Activated CD4-positive, alpha-beta T cell treated with anti-CD3 and anti-CD28 coated beads, Interleukin-2, amount 10 ng/mL, durations not matched to agents 24 days and 14 days (primary cell): ENCODE results near the gene NTRK2. TPM values are rescaled to one million over a fixed set of nuclear protein-coding genes. Genes with fewer than 3 reads are reported as not detected.

Experiments used
- DNase-seq: peaks from one replicate; pipeline ENCODE4 v3.0.0; 2022
- H3K27ac Mint-ChIP-seq: one replicate; pipeline ENCODE4 v1.8.0; 2022; ENCODE audit warnings: mild to moderate bottlenecking, mixed read lengths
- H3K27me3 Mint-ChIP-seq: one replicate; pipeline ENCODE4 v1.8.0; 2022; ENCODE audit warnings: mixed read lengths
- H3K36me3 Mint-ChIP-seq: one replicate; pipeline ENCODE4 v1.8.0; 2022; ENCODE audit warnings: low read depth, mild to moderate bottlenecking, mixed read lengths
- H3K4me1 Mint-ChIP-seq: one replicate; pipeline ENCODE4 v1.8.0; 2021; ENCODE audit warnings: mixed read lengths
- H3K4me3 Mint-ChIP-seq: one replicate; pipeline ENCODE4 v1.8.0; 2022; ENCODE audit warnings: mild to moderate bottlenecking, moderate library complexity, mixed read lengths
- H3K9me3 Mint-ChIP-seq: one replicate; pipeline ENCODE4 v1.8.0; 2021; ENCODE audit warnings: mixed read lengths
- intact Hi-C: fragments of 100-400 bp; cut with micrococcal nuclease; formaldehyde crosslinking; loops from one replicate; pipeline ENCODE4 v1.15.1; 2023
- total RNA-seq: library from RNA; stranded (reverse); gene quantifications from 2 replicates; pipeline ENCODE4 v1.2.3, GENCODE V29; 2022

Gene NTRK2
- total RNA-seq, 1 donor from 2014 or later = 2.4 TPM

- Mint-ChIP-seq H3K9me3 (no peaks in the 10 kb centered on the region), H3K4me1 (no peaks in the 10 kb centered on the region), H3K4me3 (no peak overlapping the region), H3K36me3 (no peaks in the 10 kb centered on the region), H3K27me3 (no peaks in the 10 kb centered on the region), H3K27ac (no peak overlapping the region)
- no peak for DNase-seq
- intact Hi-C loops = no loop called here
These were observed 344.8 kb downstream of the NTRK2 start for GRCh38 chr9:85014292-85014691.

GRCh38 chr9:85016384-85017006 lies 347.0 kb downstream of the NTRK2 start:
- Mint-ChIP-seq H3K4me1 (no peaks in the 10 kb centered on the region), H3K27me3 (no peaks in the 10 kb centered on the region), H3K36me3 (no peaks in the 10 kb centered on the region), H3K9me3 (no peaks in the 10 kb centered on the region), H3K27ac (no peak overlapping the region), H3K4me3 (no peak overlapping the region)
- DNase-seq = no peak
- intact Hi-C loops = no loop called here

- Mint-ChIP-seq H3K36me3 (no peaks in the 10 kb centered on the region), H3K4me3 (no peak overlapping the region), H3K27ac (no peak overlapping the region), H3K9me3 (no peaks in the 10 kb centered on the region), H3K4me1 (no peaks in the 10 kb centered on the region), H3K27me3 (no peaks in the 10 kb centered on the region)
- intact Hi-C loops = no loop called here
- DNase-seq = no peak
These were observed 351.3 kb downstream of the NTRK2 start for GRCh38 chr9:85020791-85021190.

- intact Hi-C loops = no loop called here
These were observed 352.2 kb downstream of the NTRK2 start for GRCh38 chr9:85021686-85022085.

GRCh38 chr9:85024374-85024773 lies 354.8 kb downstream of the NTRK2 start:
- intact Hi-C loops = no loop called here
- Mint-ChIP-seq H3K27ac (no peak overlapping the region), H3K4me3 (no peak overlapping the region), H3K4me1 (no peaks in the 10 kb centered on the region), H3K27me3 (no peaks in the 10 kb centered on the region), H3K9me3 (no peaks in the 10 kb centered on the region), H3K36me3 (no peaks in the 10 kb centered on the region)
- no peak for DNase-seq

More at GRCh38 chr9:85021686-85022085, 352.2 kb downstream of the NTRK2 start:
- no peak for DNase-seq
- Mint-ChIP-seq H3K27me3 (no peaks in the 10 kb centered on the region), H3K9me3 (no peaks in the 10 kb centered on the region), H3K27ac (no peak overlapping the region), H3K4me3 (no peak overlapping the region), H3K36me3 (no peaks in the 10 kb centered on the region), H3K4me1 (no peaks in the 10 kb centered on the region)

- no peaks in the 10 kb centered on the region for H3K9me3 Mint-ChIP-seq
- H3K27ac Mint-ChIP-seq = no peak overlapping the region
- no peaks in the 10 kb centered on the region for H3K4me1 Mint-ChIP-seq
- H3K4me3 Mint-ChIP-seq = no peak overlapping the region
- intact Hi-C loops = no loop called here
- no peak for DNase-seq
- H3K36me3 Mint-ChIP-seq = no peaks in the 10 kb centered on the region
- H3K27me3 Mint-ChIP-seq = no peaks in the 10 kb centered on the region
These were observed 356.1 kb downstream of the NTRK2 start for GRCh38 chr9:85025638-85026037.

GRCh38 chr9:85027870-85028269 lies 358.3 kb downstream of the NTRK2 start:
- H3K36me3 Mint-ChIP-seq = no peaks in the 10 kb centered on the region

GRCh38 chr9:85030316-85030715 lies 360.8 kb downstream of the NTRK2 start:
- Mint-ChIP-seq H3K4me1 (no peaks in the 10 kb centered on the region), H3K27me3 (no peaks in the 10 kb centered on the region), H3K9me3 (no peaks in the 10 kb centered on the region), H3K4me3 (no peak overlapping the region), H3K36me3 (no peaks in the 10 kb centered on the region), H3K27ac (no peak overlapping the region)
- intact Hi-C loops = no loop called here
- DNase-seq = no peak

More at GRCh38 chr9:85027870-85028269, 358.3 kb downstream of the NTRK2 start:
- intact Hi-C loops = no loop called here
- no peaks in the 10 kb centered on the region for H3K4me1 Mint-ChIP-seq
- no peak overlapping the region for H3K4me3 Mint-ChIP-seq
- no peak overlapping the region for H3K27ac Mint-ChIP-seq
- H3K27me3 Mint-ChIP-seq = no peaks in the 10 kb centered on the region
- no peak for DNase-seq
- H3K9me3 Mint-ChIP-seq = no peaks in the 10 kb centered on the region

- Mint-ChIP-seq H3K4me3 (no peak overlapping the region), H3K4me1 (no peaks in the 10 kb centered on the region), H3K27ac (no peak overlapping the region), H3K27me3 (no peaks in the 10 kb centered on the region), H3K9me3 (no peaks in the 10 kb centered on the region), H3K36me3 (no peaks in the 10 kb centered on the region)
- DNase-seq = no peak
- intact Hi-C loops = no loop called here
These were observed 367.0 kb downstream of the NTRK2 start for GRCh38 chr9:85036496-85036895.

GRCh38 chr9:85038061-85038460 lies 368.5 kb downstream of the NTRK2 start:
- Mint-ChIP-seq H3K4me1 (no peaks in the 10 kb centered on the region), H3K27me3 (no peaks in the 10 kb centered on the region), H3K27ac (no peak overlapping the region), H3K4me3 (no peak overlapping the region), H3K36me3 (no peaks in the 10 kb centered on the region), H3K9me3 (no peaks in the 10 kb centered on the region)
- intact Hi-C loops = no loop called here
- DNase-seq = no peak

GRCh38 chr9:85038824-85039608 lies 369.5 kb downstream of the NTRK2 start:
- no peaks in the 10 kb centered on the region for H3K9me3 Mint-ChIP-seq

GRCh38 chr9:85040146-85040545 lies 370.6 kb downstream of the NTRK2 start:
- H3K27me3 Mint-ChIP-seq = no peaks in the 10 kb centered on the region
- H3K4me1 Mint-ChIP-seq = no peaks in the 10 kb centered on the region
- H3K27ac Mint-ChIP-seq = no peak overlapping the region
- DNase-seq = no peak
- intact Hi-C loops = no loop called here
- no peak overlapping the region for H3K4me3 Mint-ChIP-seq
- H3K36me3 Mint-ChIP-seq = no peaks in the 10 kb centered on the region
- H3K9me3 Mint-ChIP-seq = no peaks in the 10 kb centered on the region

More at GRCh38 chr9:85038824-85039608, 369.5 kb downstream of the NTRK2 start:
- no peak overlapping the region for H3K4me3 Mint-ChIP-seq
- no peaks in the 10 kb centered on the region for H3K4me1 Mint-ChIP-seq
- no peak overlapping the region for H3K27ac Mint-ChIP-seq
- DNase-seq = no peak
- no peaks in the 10 kb centered on the region for H3K36me3 Mint-ChIP-seq
- H3K27me3 Mint-ChIP-seq = no peaks in the 10 kb centered on the region
- intact Hi-C loops = no loop called here

GRCh38 chr9:85040821-85041465 lies 371.4 kb downstream of the NTRK2 start:
- Mint-ChIP-seq H3K36me3 (no peaks in the 10 kb centered on the region), H3K4me3 (no peak overlapping the region), H3K9me3 (no peaks in the 10 kb centered on the region), H3K27me3 (no peaks in the 10 kb centered on the region), H3K4me1 (no peaks in the 10 kb centered on the region), H3K27ac (no peak overlapping the region)
- DNase-seq = no peak
- intact Hi-C loops = no loop called here

GRCh38 chr9:85041466-85042137 lies 372.1 kb downstream of the NTRK2 start:
- H3K9me3 Mint-ChIP-seq = no peaks in the 10 kb centered on the region
- H3K27ac Mint-ChIP-seq = no peak overlapping the region
- no peak for DNase-seq
- intact Hi-C loops = no loop called here
- no peak overlapping the region for H3K4me3 Mint-ChIP-seq
- H3K36me3 Mint-ChIP-seq = no peaks in the 10 kb centered on the region
- H3K4me1 Mint-ChIP-seq = no peaks in the 10 kb centered on the region
- H3K27me3 Mint-ChIP-seq = no peaks in the 10 kb centered on the region
